Measurements from ENCODE around the gene SPTSSA. TPM values are rescaled to one million over a fixed set of nuclear protein-coding genes. Genes with fewer than 3 reads are reported as not detected.

SPTSSA gene
- total and polyA plus RNA-seq, 12 donors = 20.6 to 205 (median 55.3) TPM

Other genes with a start within 250 kb of the SPTSSA start
- gene EAPP, start 77.5 kb upstream of the SPTSSA start, total RNA-seq = 10 to 100 TPM; 26.2 to 85.1 (median 41.9) TPM
- gene EAPP, start 77.5 kb upstream of the SPTSSA start, polyA plus RNA-seq = 10 to 100 TPM; 29.5 to 79.6 (median 29.7) TPM
- 100 to 1,000 TPM in 3 of 9 donors, 10 to 100 TPM in 6; 56.7 to 205 (median 87.1) TPM for gene SNX6, start 167.9 kb upstream of the SPTSSA start, total RNA-seq
- gene SNX6, start 167.9 kb upstream of the SPTSSA start, polyA plus RNA-seq = 100 to 1,000 TPM in 1 of 3 donors, 10 to 100 TPM in 2; 16.6 to 101 (median 26.7) TPM